Activated CD4-positive, alpha-beta T cell treated with anti-CD3 and anti-CD28 coated beads, Interleukin-2, amount 50 U/mL, for 1 hour (primary cell): ENCODE measurements around the gene GSAP.
"Not testable (repeated sequence)": the region's sequence is repeated elsewhere in the genome, so short reads cannot be mapped to it uniquely, and the experiment has no call there.

Experiments
- DNase-seq: peaks from one replicate; pipeline ENCODE4 v3.0.0-alpha.2; 2020

Gene GSAP

GRCh38 chr7:77276120-77276519 lies 140.0 kb downstream of the GSAP start:
- no peak for DNase-seq

GRCh38 chr7:77275663-77276062 lies 140.5 kb downstream of the GSAP start:
- DNase-seq, result not testable (repeated sequence)

GRCh38 chr7:77271766-77272165 lies 144.4 kb downstream of the GSAP start:
- DNase-seq, result no peak

GRCh38 chr7:77270094-77270480 lies 146.1 kb downstream of the GSAP start:
- no peak for DNase-seq

- DNase-seq, result no peak
These were observed 146.6 kb downstream of the GSAP start for GRCh38 chr7:77269360-77270093.

GRCh38 chr7:77266291-77266794 lies 149.8 kb downstream of the GSAP start:
- DNase-seq, result no peak

- DNase-seq, result no peak
These were observed 150.5 kb downstream of the GSAP start for GRCh38 chr7:77265666-77266065.

- DNase-seq, result no peak
These were observed 153.8 kb downstream of the GSAP start for GRCh38 chr7:77262316-77262715.
